ENCODE measurements around the gene KIT.

KIT gene

DNA sequence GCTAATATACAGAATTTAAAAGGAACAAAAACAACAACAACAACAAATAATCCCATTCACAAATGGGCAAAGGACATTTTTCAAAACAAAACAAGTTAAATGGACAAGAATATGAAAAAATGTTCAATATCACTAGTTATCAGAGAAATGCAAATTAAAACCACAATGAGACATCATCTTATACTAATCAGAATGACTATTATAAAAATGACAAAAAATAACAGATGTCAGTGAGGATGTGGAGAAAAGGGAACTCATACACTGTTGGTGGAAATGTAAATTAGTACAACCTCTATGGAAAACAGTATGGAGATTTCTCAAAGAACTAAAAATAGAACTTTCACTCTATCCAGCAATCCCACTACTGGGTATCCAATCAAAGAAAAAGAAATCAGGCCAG is 92.6 kb downstream of the KIT start:
- no peak for DNase-seq

DNA sequence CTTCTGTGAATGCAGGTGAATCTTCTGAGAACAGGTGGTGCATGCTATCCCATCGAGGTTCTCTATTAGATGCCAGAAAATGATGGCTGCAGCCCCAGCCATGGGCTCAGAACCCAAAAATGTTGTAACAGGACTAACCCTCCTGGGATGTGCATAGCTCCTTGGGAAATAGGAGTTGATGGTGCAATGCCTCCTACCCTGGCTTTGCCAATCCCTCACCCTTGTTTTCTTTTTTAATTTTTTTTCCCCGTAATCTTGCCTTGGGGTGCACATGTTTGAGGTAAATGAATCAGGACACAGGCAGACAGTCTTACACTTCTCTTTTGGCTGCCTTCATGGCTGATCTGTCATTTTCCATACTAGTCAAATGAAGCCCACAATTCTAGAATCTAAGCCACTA is 96.6 kb downstream of the KIT start:
- DNase-seq: no peak

DNA sequence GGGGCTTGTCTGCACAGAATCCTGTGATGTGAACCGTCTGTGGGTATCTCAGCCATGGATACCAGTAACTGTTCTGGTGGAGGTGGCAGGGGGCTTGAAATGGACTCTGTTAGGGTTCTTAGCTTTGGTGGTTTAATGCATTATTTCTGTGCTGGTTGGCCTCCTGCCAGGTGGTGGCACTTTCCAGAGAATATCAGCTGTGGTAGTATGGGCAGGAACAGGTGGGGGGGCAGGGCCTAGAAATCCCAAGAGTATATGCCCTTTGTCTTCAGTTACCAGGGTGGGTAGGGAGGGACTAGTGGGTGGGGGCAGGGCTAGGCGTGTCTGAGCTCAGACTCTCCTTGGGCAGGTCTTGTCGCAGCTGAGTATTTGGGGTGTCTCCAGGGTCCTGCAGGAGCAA is 106.7 kb downstream of the KIT start:
- DNase-seq: no peak

DNA sequence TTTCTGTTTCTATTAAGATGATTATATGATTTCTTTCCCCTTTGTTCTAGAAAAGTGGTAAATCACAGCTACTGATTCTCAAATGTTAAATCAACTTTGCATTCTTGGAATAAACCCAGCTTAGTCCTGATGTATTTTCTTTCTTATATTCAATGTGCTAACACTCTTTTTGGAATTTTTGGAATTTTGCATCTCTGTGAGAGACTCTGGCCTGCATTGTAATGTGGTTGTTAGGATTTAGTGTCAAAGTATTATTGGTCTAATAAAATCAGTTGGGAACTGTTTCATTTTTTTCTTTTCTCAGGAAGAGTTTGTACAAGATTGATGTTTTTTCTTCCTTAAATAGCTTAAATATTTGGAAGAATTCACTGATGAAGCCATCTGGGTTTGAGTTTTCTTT is 109.6 kb downstream of the KIT start:
- DNase-seq: no peak

DNA sequence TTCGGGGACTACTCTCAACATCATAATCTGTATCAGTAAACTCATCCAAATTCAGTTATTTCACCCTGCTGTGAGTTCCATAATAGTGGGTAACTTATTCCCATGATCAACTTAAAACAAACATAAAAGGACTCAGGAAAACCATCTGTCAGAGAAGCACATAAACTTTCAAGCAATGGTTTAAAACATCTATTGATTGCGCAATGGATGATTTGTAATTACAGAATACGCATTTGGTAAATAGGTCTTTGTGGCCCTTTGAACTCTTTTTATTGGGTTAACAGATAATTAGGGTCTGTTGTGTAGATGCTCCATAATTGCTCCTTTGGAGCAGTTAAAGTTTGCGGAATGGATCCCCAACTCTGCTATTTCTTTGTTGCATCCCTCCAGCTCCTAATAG is 115.3 kb downstream of the KIT start:
- no peak for DNase-seq

DNA sequence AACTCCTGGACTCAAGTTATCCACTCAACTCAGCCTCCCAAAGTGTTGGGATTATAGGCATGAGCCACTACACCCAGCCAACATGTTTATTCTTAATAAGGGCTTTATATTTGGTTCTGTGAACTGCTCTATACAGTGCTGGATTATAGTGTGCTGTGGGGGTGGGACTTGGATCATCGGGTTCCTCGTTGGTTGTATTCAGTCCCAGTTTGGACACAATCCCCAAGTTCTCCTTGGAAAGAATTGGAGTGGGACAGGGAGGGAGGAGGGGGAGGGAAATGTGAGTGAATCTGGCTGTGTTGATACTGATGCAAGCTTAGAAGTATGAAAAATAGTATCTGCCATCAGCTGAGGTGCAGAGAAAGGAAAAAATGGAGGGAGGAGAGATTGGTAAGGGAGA is 121.3 kb downstream of the KIT start:
- DNase-seq: no peak

DNA sequence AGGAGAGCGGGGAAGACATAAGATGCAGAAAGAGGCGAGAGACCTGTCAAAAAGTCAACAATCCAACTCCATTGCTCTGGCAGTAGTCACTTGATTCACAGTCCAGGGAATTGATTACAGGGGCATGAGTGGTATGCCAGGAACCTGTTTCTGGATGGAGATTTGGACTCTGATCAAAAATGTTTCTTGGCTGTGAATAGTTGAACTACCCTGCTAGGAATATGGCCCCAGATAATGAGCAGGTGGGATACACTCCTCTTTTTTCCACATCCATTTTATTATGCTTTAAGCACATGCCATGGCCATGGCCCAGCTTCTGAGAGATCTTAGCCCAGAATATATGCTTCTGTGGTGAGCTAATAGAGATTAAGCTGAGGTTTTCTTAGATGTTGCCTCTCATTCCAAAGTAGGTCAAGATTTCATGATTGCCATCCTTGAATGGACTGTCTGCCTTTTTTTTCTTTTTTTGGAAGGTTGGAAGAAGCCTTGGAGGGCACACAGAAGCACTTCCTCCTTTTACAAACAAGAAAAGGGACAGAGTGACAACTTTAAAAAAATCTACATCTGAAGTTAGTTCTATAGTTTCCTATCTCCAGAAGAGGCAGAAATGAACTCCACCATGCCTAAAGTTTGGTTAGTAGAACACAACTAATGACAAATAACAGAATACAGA is 121.9 kb downstream of the KIT start:
- DNase-seq: no peak

DNA sequence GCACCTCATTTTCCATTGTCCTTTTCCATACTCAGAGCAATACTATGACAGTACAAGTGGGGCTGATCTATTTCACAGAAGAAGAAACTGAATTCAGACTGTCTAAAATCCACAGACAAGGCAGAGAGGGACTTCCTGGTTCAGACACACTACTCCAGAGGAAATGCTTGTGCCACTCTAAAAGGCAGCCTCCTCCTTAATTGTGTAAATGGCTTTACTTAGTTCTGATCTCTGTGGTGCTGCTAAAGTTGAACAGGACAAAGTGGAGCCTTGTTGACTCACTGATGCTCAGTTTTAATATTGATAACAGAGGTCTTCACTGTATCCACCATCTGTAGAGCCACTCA is 122.4 kb downstream of the KIT start:
- no peak for DNase-seq

DNA sequence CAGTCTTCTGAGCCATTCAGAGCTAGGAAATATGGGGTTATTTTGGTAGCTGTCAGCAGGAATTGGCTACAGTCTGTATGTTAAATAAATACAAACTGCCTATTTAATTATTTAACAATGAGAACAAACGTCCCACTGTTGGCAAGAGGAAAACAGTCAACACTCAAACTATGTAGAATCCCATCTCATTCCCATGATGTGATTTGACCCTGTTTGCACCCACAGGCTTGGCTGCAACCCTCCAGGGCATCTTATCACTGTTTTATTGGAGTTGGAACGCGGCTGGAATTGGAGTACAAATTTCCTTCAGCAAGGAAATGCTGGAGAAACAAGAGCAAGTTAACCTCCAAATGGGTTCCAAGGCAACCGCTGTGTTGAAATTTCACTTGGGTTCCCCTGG is 124.0 kb downstream of the KIT start:
- DNase-seq: no peak

DNA sequence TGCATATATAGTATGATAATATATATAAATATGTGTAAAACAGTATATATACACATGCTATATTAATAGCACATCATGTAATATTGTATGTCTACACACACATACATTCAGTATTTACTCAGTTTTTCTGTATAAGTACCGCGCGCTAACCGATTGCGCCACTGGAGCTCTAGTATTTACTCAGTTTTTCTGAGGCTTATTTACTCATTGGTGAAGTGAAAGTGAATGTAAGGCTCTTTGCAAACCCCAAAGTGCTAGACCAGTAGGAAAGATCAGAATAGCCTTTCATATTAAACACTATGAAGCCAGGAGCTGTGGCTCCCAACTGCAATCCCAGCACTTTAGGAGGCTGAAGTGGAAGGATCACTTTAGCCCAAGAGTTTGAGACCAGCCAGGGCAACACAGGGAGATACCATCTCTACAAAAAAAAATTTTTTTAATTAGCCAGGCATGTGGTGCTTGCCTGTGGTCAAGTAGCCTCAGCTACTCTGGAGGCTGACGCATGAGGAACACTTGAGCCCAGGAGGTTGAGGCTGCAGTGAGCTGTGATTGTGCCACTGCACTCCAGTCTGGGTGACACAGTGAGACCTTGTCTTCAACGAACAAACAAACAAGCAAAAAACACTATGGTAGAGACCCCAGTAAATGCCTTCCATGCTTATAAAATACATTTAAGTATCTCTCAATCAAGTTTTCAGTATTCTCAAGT is 125.8 kb downstream of the KIT start:
- DNase-seq: no peak

DNA sequence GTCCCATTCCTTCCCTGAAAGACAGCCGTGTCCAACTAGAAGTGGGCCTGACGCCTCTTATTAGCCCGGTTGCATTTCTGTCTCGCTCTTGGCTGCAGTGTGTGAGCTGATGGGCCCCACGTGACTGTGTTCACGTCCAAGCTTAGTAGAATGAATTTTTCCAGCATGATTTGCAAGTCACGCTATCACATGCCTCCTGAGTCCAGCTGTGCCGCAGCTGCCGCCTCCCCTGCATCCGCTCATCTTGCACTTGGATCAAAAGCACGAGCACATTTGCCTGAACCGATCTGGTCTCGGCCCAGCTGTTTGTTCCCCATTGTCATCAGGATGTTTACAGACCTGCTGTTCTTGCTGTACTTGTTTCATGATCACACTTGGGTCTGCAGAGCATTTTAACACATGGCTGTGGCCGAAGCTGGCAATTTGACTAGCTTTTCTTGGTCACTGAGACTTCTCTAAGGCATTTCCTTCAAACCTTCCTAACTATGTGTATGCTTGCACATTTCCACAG is 126.5 kb downstream of the KIT start:
- no peak for DNase-seq

Measured in stimulated activated CD4-positive, alpha-beta T cell treated with anti-CD3 and anti-CD28 coated beads, Interleukin-2, amount 100 ng/mL, for 48 hours (primary cell).